K562 (cell line): ENCODE results near the gene ADAMTSL2. TPM values are rescaled to one million over a fixed set of nuclear protein-coding genes. Genes with fewer than 3 reads are reported as not detected.

Experiments
- ATAC-seq: fragments of 200-7000 bp; cut with Tn5 transposase; 3 replicates; pipeline ENCODE4 v1.9.1; 2020; ENCODE audit warnings: moderate library complexity
- BruUV-seq: library from RNA; stranded (reverse); fragments of 400-500 nt; replicated peaks from 2 replicates; lab custom pipeline; 2021; lab: Mats Ljungman, UMichigan
- CTCF ChIA-PET: fragments of 300-600 bp; formaldehyde crosslinking; extraction: SDS; loops from one replicate; lab custom pipeline; 2021; ENCODE audit warnings: low intra/inter-chr PET ratio; lab: Yijun Ruan, JAX
- POLR2A ChIA-PET: fragments of 300-600, 350-650 bp; sonication (Branson Sonifier 250); formaldehyde crosslinking; extraction: SDS; loops from one replicate; lab custom pipeline; 2021; ENCODE audit warnings: antibody characterized with exemption, inconsistent platforms; lab: Yijun Ruan, JAX
- DNase-seq, 4 experiments: peaks; one replicate each; pipeline versions ENCODE4 v3.0.0 to v3.0.0-alpha.2; 2011 to 2018; ENCODE audit warnings: low spot score in 3 of 4, mixed read lengths in 3 of 4; ENCODE audit errors: extremely low read depth in 1 of 4
- FAIRE-seq: peaks from 2 replicates; lab custom pipeline; 2011; peaks lifted over from hg19 to GRCh38; lab: Jason Lieb, UNC
- H2AFZ ChIP-seq: 2 replicates; pipeline ENCODE4 v1.6.0; 2011; ENCODE audit warnings: low read depth, low read length, control low read depth, inconsistent platforms
- H3K27ac ChIP-seq: fragments of 200-600 bp; 3 replicates; pipeline ENCODE4 v1.8.0; 2011; ENCODE audit warnings: low read depth, mild to moderate bottlenecking, control low read depth, inconsistent platforms, low read length, moderate library complexity, mixed read lengths; ENCODE audit errors: extremely low read depth
- H3K27me3 ChIP-seq, 2 experiments: fragments of 300-600 bp in 1 of 2; 2 replicates in 1 of 2; 3 replicates in 1 of 2; pipeline versions ENCODE4 v1.6.0 to v1.8.0; 2011; ENCODE audit warnings: inconsistent platforms in 2 of 2, low read length in 2 of 2, mild to moderate bottlenecking in 1 of 2, mixed read lengths in 1 of 2, moderate library complexity in 1 of 2; ENCODE audit not compliant: control insufficient read depth in 2 of 2, insufficient read depth in 2 of 2
- H3K36me3 ChIP-seq: fragments of 300-600 bp; 3 replicates; pipeline ENCODE4 v1.8.0; 2011; ENCODE audit warnings: mild to moderate bottlenecking, low read length, inconsistent platforms; ENCODE audit not compliant: control insufficient read depth, insufficient read depth
- H3K4me1 ChIP-seq, 2 experiments: fragments of 200-600 bp in 1 of 2; replicated peaks in 1 of 2; 2 replicates in 1 of 2; 3 replicates in 1 of 2; pipeline versions ENCODE4 v1.5.1 to v1.8.0; 2011; ENCODE audit warnings: inconsistent platforms in 2 of 2, low read length in 2 of 2, mild to moderate bottlenecking in 1 of 2, mixed read lengths in 1 of 2, moderate library complexity in 1 of 2; ENCODE audit not compliant: control insufficient read depth in 2 of 2, insufficient read depth in 2 of 2
- H3K4me2 ChIP-seq: 2 replicates; pipeline ENCODE4 v1.6.1; 2011; ENCODE audit warnings: low read length, control low read depth, inconsistent platforms, mixed read lengths; ENCODE audit not compliant: insufficient read depth
- H3K4me3 ChIP-seq: fragments of 200-600 bp; sonication (generic), shearing (Covaris generic); 2 replicates; pipeline ENCODE4 v1.5.1; 2016; ENCODE audit warnings: control low read depth, inconsistent platforms
- H3K79me2 ChIP-seq: fragments of 200-600 bp; 3 replicates; pipeline ENCODE4 v1.8.0; 2011; ENCODE audit warnings: low read length, inconsistent platforms; ENCODE audit not compliant: control insufficient read depth, insufficient read depth
- H3K9ac ChIP-seq, 2 experiments: 2 replicates each; pipeline versions ENCODE4 v1.6.0 to v1.6.1; 2011; ENCODE audit warnings: low read depth in 2 of 2, low read length in 2 of 2, control low read depth in 1 of 2, inconsistent platforms in 1 of 2, mild to moderate bottlenecking in 1 of 2, mixed read lengths in 1 of 2; ENCODE audit not compliant: insufficient read depth in 1 of 2
- H3K9me1 ChIP-seq: one replicate; pipeline ENCODE4 v1.6.0; 2011; ENCODE audit warnings: inconsistent platforms, mild to moderate bottlenecking, low read length, moderate library complexity; ENCODE audit not compliant: control insufficient read depth, insufficient read depth
- H3K9me3 ChIP-seq: replicated peaks from 2 replicates; pipeline ENCODE4 v1.5.1; 2011; ENCODE audit warnings: low read depth, low read length, inconsistent platforms; ENCODE audit not compliant: control insufficient read depth, insufficient read depth
- H4K20me1 ChIP-seq: replicated peaks from 2 replicates; pipeline ENCODE4 v1.6.1; 2011; ENCODE audit warnings: low read length, inconsistent platforms, mixed read lengths; ENCODE audit not compliant: control insufficient read depth, insufficient read depth
- BDP1 ChIP-seq: IDR thresholded peaks from 3 replicates; pipeline ENCODE4 v1.6.1; 2011; ENCODE audit not compliant: insufficient read length, insufficient read depth
- CBX3 ChIP-seq, 2 experiments: IDR thresholded peaks; 1 replicate in 1 of 2; 2 replicates in 1 of 2; pipeline ENCODE4 v1.6.1; 2012; ENCODE audit warnings: inconsistent platforms in 2 of 2, low read length in 2 of 2, borderline replicate concordance in 1 of 2, control low read depth in 1 of 2
- GTF3C2 ChIP-seq: IDR thresholded peaks from 3 replicates; pipeline ENCODE4 v1.6.1; 2011; ENCODE audit warnings: borderline replicate concordance, mild to moderate bottlenecking, moderate library complexity; ENCODE audit not compliant: insufficient read length; ENCODE audit errors: extremely low read depth
- SNAPC5 ChIP-seq: fragments of 250-450 bp; sonication (Bioruptor Pico); IDR thresholded peaks from 2 replicates; pipeline ENCODE4 v1.8.0; 2021; ENCODE audit warnings: moderate library complexity, mild to moderate bottlenecking, inconsistent platforms
- SP1 ChIP-seq: sonication (generic); formaldehyde crosslinking; IDR thresholded peaks from 2 replicates; pipeline ENCODE4 v1.8.1; 2022; ENCODE audit warnings: mild to moderate bottlenecking, missing genetic modification reagents
- ZNF609 ChIP-seq: sonication (generic); formaldehyde crosslinking; IDR thresholded peaks from 2 replicates; pipeline ENCODE4 v1.8.1; 2023; ENCODE audit warnings: missing genetic modification reagents, mild to moderate bottlenecking, borderline replicate concordance
- WGBS: fragments of 100-300 bp; shearing (Covaris generic); methylation state at CpG from one replicate; pipeline ENCODE4 v1.1.6; 2016; ENCODE audit warnings: low coverage, mixed read lengths; ENCODE audit not compliant: insufficient coverage; ENCODE audit errors: missing lambda C conversion rate; 5-methylcytosine and 5-hydroxymethylcytosine counted together
- in situ Hi-C: fragments of 300-500 bp; cut with MboI; formaldehyde crosslinking; loops from 4 replicates; pipeline ENCODE4 v1.15.0; 2018; ENCODE audit warnings: inconsistent platforms, mixed read lengths
- intact Hi-C: fragments of 100-400 bp; cut with micrococcal nuclease; formaldehyde crosslinking; loops from 2 replicates; pipeline ENCODE4 v1.14.2; 2022
- polyA plus RNA-seq, 8 experiments: library from polyadenylated mRNA; depleted of rRNA in 4 of 8; stranded (reverse) in 5 of 8; unstranded in 3 of 8; fragments of >200 nt; fragmentation: Nextera tagmentation in 2 of 8; fragmentation: Illumina TruSeq in 1 of 8; extraction: Ambion mirVana in 2 of 8; extraction: Trizol in 1 of 8; gene quantifications; 2 replicates each; pipeline versions ENCODE4 v1.2.1 to v1.2.3, GENCODE V29; 2011 to 2014; ENCODE audit warnings: inconsistent platforms in 1 of 8, missing spikeins in 1 of 8
- total RNA-seq, 7 experiments: library from RNA; depleted of rRNA in 6 of 7; stranded (reverse); fragments of >200 nt in 6 of 7; fragmentation: Illumina TruSeq in 2 of 7; extraction: Trizol in 2 of 7; gene quantifications; 2 replicates each; pipeline versions ENCODE4 v1.2.1 to v1.2.3, GENCODE V29; 2011 to 2021; ENCODE audit warnings: low replicate concordance in 1 of 7

The ADAMTSL2 gene
- total and polyA plus RNA-seq, 9 of the 15 experiments (the other 6 are each of a cell fraction or from before 2014, with no cell fraction given), result 0.04 TPM; not detected in 8

DNA sequence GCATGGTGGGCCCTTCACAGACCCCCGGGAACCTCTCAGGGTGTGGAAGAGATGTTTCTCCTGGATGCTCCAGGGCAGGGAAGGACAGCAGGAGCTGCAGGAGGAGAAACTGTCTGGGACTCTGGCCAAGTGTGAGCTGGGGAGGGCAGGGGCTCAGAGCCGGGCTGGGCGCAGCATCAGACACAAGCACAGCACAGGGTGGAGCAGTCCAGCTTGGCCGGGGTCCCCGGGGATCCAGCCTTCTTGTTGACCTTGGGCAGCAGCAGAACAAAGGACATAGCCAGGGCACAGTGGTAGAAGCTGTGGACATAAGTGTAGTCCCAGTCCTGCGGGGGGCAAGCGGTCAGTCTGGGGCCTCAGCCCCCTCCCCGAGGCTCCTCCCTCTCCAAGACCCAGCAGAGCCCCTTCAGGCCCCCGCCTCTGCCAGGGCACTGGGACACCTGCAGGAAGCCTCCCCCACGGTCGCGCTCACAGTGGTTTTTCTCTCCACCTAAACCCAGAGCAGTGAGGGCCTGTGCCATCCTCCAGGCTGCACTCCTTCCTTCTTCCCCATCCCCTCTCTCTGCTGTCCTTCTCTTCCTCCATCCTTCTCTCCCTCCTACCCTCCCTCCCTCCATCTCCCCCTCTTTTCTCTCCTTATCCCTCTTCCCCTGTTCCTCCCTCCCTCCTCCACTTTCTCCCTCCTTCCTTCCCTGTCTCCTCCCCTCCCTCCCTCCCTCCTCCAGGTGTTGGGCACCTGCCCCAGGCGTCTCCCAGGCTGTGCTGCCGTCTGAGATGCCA lies 19.9 kb upstream of the ADAMTSL2 start (continued):
- TF ChIP-seq GTF3C2 (no peak), SNAPC5 (CRISPR knock-in tag) (no peak)

- ATAC-seq (no peak), DNase-seq (no peak), FAIRE-seq (no peak)
- H3K9me3 ChIP-seq, result peaks cover 7% of the 10 kb centered on the region; the same call in 1 of the 2 replicates
- H3K4me3 ChIP-seq, result no peak overlapping the region
- BruUV-seq, result no TSS peak
- ChIA-PET POLR2A (interaction anchor here (0.7 kb wide), 1 partner anchor 15 kb away, joined by 5 read pairs; no protein-coding TSS in a partner anchor), CTCF (no interaction called here)
- no peak overlapping the region for H3K27ac ChIP-seq
- in situ Hi-C loops (no loop called here), intact Hi-C loops (no loop called here)
- no peaks in the 10 kb centered on the region; the same call in 2 of the 3 replicates for H3K36me3 ChIP-seq
- H3K79me2 ChIP-seq, result no peaks in the 10 kb centered on the region
- H3K4me1 ChIP-seq, result peaks cover 0 to 20% of the 10 kb centered on the region in 2 experiments; a peak in 2 of 5 replicates
- no peak overlapping the region for H3K4me2 ChIP-seq
- 0% methylated on average over 6 of the region's 10 CpGs for WGBS
- peaks cover 29 to 64% of the 10 kb centered on the region in 2 experiments for H3K27me3 ChIP-seq
- H3K9ac ChIP-seq, result no peak overlapping the region
- H3K9me1 ChIP-seq, result no peaks in the 10 kb centered on the region
- no peak overlapping the region for H2AFZ ChIP-seq
- peaks cover 2% of the 10 kb centered on the region for H4K20me1 ChIP-seq
- TF ChIP-seq SP1 (CRISPR knock-in tag) (no peak), CBX3 (IDR thresholded peaks at IDR 0.05; ENCODE audit: borderline replicate concordance in 1 of 2, low read length in 2 of 2) (no peak), ZNF609 (no peak), BDP1 (no peak)
These were observed 19.3 kb upstream of the ADAMTSL2 start for GRCh38 chr9:133515240-133515610.
